ENCODE measurements around the gene PAK6. TPM values are rescaled to one million over a fixed set of nuclear protein-coding genes. Genes with fewer than 3 reads are reported as not detected.
A peak's percentile ranks its signal among the peaks of the same experiment; 100 is the strongest.

Gene PAK6
- polyA plus RNA-seq, 4 donors: 5.6 to 8.7 (median 6.9) TPM

DNA sequence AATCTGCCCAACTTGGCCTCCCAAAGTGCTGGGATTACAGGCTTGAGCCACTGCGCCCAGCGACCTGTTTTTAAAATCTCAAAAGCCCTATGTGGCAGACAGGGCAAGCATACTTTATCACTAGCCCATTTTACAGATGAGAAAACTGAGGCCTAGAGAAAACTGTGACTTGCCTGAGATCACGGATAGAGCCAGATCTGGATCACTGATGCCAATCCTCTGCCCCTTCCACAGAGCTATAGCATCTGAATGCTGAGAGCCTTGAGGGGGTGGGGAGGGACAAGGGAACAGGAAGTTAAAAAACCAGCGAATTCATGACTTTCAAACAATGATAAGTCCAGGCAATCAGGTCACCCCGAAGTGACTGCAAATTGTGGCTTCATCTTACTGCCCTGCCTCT lies 36.7 kb downstream of the PAK6 start:
- DNase-seq (ENCODE audit: low read depth in 4 of 4, low spot score in 2 of 4): no peak

GRCh38 chr15:40275954-40276353 lies 37.1 kb downstream of the PAK6 start:
- DNase-seq (ENCODE audit: low read depth in 4 of 4, low spot score in 2 of 4): no peak

GRCh38 chr15:40276927-40277326 lies 38.1 kb downstream of the PAK6 start:
- no peak for DNase-seq (ENCODE audit: low read depth in 4 of 4, low spot score in 2 of 4)

GRCh38 chr15:40277471-40277870 lies 38.6 kb downstream of the PAK6 start:
- DNase-seq (ENCODE audit: low read depth in 4 of 4, low spot score in 2 of 4): no peak

GRCh38 chr15:40278026-40278425 lies 39.2 kb downstream of the PAK6 start:
- no peak for DNase-seq (ENCODE audit: low read depth in 4 of 4, low spot score in 2 of 4)

DNA sequence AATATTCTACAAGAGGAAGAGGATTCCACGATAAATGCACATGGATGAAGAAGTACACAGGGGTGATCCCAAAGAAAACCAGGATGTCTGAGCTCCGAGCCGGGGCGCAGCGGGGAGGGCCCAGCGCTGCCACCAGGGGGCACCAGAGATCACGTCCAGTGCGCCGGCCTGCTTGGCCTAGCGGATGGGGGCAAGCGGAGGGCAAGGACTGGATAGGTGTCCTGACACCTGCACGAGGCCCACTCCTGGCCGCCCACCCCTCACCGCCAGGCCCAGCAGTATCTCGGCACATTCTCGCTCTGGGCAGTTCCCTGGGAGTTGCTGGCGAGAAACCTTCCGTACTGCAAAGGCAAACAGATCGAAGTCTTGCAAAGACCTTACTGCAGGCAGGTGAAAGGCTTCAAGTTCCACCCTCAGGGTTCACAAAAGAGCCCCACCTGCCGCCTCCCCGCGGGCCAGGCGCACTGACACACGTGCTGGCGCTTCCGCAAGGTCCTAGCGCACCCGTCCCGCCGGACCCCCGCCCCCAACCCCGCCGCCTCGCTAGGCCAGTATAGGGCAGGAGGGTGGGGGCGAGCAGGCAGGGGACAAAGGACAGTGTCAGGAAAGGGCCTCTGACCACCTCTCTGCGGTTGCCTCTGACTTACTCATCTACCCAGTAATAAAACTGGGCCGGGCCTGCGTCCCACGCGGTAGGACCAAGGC lies 40.7 kb downstream of the PAK6 start:
- peak in 1 of 4 donors; percentile 50 for DNase-seq (ENCODE audit: low read depth in 4 of 4, low spot score in 2 of 4)

GRCh38 chr15:40280260-40281056 lies 41.6 kb downstream of the PAK6 start:
- no peak for DNase-seq (ENCODE audit: low read depth in 4 of 4, low spot score in 2 of 4)

- no peak for DNase-seq (ENCODE audit: low read depth in 4 of 4, low spot score in 2 of 4)
These were observed 42.4 kb downstream of the PAK6 start for GRCh38 chr15:40281057-40281800.

DNA sequence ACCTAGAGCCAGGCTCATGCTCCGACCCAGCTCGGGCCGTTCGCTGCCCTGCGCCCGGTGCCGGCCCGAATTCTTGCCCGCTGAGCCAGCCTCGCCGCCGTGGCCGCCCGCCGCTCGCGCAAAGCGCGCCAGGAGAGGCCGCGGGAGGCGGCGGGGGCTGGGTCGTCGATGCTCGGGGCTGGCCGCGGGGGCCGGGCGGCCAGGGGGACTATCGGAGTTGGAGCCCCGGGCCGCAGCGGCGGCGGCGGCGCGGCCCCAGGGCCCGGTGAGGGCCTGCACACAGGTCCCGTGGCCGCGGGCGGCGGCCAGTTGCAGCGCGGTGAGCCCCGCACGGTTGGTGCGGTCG lies 42.9 kb downstream of the PAK6 start:
- no peak for DNase-seq (ENCODE audit: low read depth in 4 of 4, low spot score in 2 of 4)

GRCh38 chr15:40282147-40282868 lies 43.4 kb downstream of the PAK6 start:
- no peak for DNase-seq (ENCODE audit: low read depth in 4 of 4, low spot score in 2 of 4)

DNA sequence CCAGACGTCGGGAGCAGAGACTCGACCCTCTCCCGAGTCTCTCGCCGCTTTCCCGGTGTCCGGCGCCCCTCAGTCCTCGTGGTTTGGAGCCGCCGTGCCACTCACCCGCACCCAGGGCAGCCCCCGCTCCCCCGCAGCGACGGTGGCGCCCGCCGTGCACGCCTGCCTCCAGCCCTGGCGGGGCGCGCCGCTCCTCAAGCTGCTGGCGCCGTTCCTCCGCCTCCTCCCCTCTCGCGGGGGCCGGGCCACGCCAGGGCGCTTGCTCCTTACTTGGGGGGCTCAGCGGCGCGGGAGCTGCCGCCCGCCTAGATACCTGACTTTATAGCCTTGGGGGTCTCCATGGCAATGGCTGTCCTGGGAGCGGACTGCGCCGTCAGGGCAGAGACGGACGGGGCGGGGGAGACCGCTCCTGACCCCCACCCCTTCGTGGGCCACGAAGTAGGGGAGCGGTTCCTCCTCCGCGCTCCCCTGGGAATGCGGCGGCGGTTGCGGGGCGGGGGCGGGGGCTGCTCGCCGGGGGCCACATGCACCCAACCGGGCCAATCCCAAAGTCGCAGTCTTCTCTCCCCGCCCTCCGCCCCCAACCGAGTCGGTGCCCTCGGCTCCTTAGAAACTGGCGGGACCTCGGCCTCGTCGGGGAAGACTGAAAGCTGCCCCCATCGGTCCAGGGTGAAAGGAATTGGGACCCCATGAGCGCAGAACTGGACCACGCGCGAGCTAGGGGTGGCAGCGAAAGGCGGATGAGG lies 44.2 kb downstream of the PAK6 start, which contains the start of gene ANKRD63:
TSS of gene ANKRD63 (minus strand) at position 196 of the 746 bp plus-strand sequence. CDS start 478 bp downstream, outside the sequence.
- DNase-seq (ENCODE audit: low read depth in 4 of 4, low spot score in 2 of 4): no peak

DNA sequence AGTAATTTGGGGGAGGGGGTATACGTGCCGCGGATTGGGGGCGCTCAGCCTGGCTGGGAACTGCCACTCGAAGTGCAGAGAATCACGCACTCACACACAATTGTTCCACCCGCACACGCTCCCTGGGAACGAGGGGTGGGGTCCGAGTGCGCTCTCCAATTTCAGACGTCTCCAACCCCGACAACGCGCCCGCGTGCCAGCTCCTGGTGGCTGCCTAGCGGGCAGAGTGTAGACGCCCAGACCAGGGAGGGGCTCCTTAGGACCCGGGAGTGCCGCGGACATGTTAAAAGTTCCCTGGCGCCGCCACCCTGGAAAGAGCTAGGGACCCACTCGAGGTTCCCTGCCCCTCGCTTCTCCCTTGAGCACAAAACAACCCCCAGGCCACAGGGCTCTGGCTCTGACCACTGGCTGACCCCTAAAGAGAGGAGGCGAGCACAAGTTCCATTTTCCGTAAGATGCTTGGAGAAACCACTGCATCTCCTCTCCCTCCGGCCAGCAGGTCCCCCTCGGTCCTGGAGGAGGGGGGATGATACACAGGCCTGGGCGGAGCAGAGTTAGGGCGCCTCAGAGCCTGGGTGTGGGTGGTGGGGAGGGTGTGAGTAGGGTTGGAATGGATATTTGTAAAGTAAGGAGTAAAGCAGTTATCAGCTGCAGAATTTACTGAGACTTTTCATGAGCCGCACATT lies 44.9 kb downstream of the PAK6 start:
- DNase-seq (ENCODE audit: low read depth in 4 of 4, low spot score in 2 of 4): no peak

- no peak for DNase-seq (ENCODE audit: low read depth in 4 of 4, low spot score in 2 of 4)
These were observed 46.3 kb downstream of the PAK6 start for GRCh38 chr15:40285151-40285550.

- no peak for DNase-seq (ENCODE audit: low read depth in 4 of 4, low spot score in 2 of 4)
These were observed 46.7 kb downstream of the PAK6 start for GRCh38 chr15:40285554-40286011.

DNA sequence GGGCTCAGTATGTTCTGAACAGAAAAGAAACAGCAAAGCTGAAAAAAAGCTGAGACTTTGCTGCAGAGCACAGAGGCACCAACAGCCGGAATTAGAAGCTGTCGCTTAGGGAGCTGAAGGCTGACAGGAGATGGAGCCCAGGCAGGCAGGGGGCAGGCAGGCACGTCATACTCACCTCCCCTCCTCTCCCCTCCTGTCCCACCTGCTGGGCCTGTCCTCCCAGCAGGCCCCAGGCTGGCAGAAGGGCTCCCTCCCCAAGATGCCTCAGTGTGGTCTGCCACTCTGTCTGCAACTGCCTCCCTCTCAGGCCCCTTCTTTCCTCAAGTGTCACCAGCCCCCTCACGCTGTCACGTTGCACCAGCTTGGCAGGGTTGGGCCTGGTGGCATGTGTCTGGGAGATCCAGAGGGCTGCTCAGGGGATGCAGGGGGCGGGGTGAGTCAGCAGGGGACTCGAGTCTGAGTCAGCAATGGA lies 47.2 kb downstream of the PAK6 start:
- no peak for DNase-seq (ENCODE audit: low read depth in 4 of 4, low spot score in 2 of 4)

GRCh38 chr15:40286794-40287193 lies 47.9 kb downstream of the PAK6 start:
- no peak for DNase-seq (ENCODE audit: low read depth in 4 of 4, low spot score in 2 of 4)

DNA sequence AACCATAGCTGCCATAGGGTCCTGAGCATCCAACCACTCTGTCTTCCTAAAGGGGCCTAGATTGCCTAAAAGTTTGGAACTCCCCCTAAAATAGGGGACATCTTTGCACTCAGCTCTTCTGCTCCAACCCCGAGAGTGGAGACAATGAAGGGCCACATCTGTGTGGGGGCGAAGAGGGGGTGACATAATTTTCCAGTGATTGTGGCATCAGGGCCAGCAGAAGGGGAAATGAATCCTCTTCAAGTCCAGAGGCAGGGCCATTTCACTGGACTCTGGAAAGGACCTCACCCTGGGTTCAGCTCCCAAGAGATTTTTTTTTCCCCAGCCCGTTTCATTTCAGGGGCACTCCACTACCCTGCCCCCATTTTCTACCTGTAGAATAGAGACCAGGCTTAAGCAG lies 48.6 kb downstream of the PAK6 start:
- no peak for DNase-seq (ENCODE audit: low read depth in 4 of 4, low spot score in 2 of 4)

DNA sequence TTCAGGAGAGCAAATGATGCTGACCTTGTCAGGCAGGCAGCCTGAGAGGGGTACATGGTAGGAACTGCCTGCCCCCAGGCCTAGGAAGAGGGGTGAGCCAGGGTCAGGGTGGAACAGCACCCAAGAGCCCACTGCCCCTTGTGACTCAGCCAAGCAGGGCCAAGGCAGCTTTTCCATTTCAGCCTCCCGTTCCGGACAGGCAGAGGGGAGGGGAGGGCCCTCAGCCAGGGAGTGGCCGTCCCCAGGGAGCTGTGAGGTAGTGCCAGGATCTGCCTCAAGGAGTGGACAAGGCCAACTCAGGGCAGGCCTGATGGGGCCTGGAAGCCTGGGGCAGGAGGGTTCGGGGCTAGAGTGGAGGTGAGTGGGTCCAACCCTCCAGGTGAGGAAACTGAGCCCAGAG lies 49.1 kb downstream of the PAK6 start:
- DNase-seq (ENCODE audit: low read depth in 4 of 4, low spot score in 2 of 4): no peak

DNA sequence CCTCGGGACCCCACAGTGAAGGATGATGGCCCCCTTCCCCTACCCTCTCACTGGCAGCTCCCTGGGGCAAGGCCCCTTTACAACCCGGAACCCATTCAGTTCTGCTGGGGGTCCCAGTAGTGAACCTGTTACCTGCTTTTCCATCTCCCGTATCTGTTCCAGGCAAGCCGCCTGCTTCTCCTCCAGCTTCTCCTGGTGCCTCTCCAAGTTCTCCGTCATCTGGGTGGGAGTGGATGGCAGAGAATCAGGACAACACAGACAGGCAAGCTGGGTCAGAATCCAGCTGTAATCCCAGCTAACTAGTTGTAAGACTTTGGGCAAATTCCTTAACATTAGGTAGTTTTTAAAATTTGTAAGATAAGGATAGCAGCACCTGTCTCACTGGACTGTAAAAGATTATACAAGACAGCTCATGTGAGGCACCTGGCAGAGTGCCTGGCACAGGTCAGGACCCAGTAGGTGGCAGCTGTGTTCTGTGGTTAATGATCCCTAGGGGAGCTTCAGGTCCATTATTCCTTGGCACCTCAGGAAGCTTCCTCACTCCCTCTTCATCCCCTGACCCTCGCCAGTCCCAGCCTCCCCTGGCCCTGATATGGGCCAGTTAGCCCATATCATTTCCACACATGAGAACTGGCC lies 50.4 kb downstream of the PAK6 start:
- DNase-seq (ENCODE audit: low read depth in 4 of 4, low spot score in 2 of 4): no peak
